Right lobe of liver (tissue), 4 donors: ENCODE results near the gene CNBP.

ENCODE experiments used
- POLR2A ChIP-seq: fragments of 450-650 bp; IDR thresholded peaks from one replicate; pipeline ENCODE4 v1.6.1; 2017; ENCODE audit warnings: antibody characterized with exemption, mild to moderate bottlenecking
- TF ChIP-seq, protein P1 (sequence below), 4 donors: fragments of 200-600 bp in 3 of 4; fragments of 450-650 bp in 1 of 4; IDR thresholded peaks; one replicate each; pipeline versions ENCODE4 v1.5.1 to v1.8.0; 2016 to 2022; ENCODE audit warnings: antibody characterized with exemption in 4 of 4, mild to moderate bottlenecking in 2 of 4
- donor health status: DM: no; HTN: no; CAD: no.
- donor health status: DM: no; HTN: no; CAD: no.
- donor health status: DM: no; HTN: yes; CAD: no.

DNA sequence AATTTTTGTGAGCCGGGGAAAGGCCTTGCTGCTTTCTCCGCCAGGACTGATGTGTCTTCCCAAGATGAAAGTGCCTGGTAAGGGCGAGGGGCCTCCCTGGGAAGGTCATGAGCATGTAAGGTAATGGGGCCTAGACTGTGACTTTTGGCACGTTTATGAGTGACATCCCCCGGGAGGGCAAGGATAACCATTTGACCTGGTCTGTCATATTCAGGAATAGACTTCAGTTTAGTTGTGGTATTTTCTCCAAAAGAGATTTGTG, 631 bp upstream of the CNBP start:
- TF ChIP-seq, protein P1, sequence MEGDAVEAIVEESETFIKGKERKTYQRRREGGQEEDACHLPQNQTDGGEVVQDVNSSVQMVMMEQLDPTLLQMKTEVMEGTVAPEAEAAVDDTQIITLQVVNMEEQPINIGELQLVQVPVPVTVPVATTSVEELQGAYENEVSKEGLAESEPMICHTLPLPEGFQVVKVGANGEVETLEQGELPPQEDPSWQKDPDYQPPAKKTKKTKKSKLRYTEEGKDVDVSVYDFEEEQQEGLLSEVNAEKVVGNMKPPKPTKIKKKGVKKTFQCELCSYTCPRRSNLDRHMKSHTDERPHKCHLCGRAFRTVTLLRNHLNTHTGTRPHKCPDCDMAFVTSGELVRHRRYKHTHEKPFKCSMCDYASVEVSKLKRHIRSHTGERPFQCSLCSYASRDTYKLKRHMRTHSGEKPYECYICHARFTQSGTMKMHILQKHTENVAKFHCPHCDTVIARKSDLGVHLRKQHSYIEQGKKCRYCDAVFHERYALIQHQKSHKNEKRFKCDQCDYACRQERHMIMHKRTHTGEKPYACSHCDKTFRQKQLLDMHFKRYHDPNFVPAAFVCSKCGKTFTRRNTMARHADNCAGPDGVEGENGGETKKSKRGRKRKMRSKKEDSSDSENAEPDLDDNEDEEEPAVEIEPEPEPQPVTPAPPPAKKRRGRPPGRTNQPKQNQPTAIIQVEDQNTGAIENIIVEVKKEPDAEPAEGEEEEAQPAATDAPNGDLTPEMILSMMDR (IDR thresholded peaks at IDR 0.05) = no peak
- no peak for TF ChIP-seq POLR2A
